HG03575 (cell line): ENCODE data around the gene ARSK.
A peak's percentile ranks its signal among the peaks of the same experiment; 100 is the strongest.
"Not testable (repeated sequence)": the region's sequence is repeated elsewhere in the genome, so short reads cannot be mapped to it uniquely, and the experiment has no call there.

Experiments used
- ATAC-seq: cut with Tn5 transposase; IDR thresholded peaks from one replicate; pipeline ENCODE4 v1.9.1; 2021; ENCODE audit not compliant: unreplicated experiment, insufficient number of reproducible peaks, low FRiP score; ENCODE audit errors: extremely low read depth

Gene ARSK

GRCh38 chr5:95638632-95639031 is 83.7 kb downstream of the ARSK start:
- ATAC-seq: no peak

- ATAC-seq: no peak
Observed at GRCh38 chr5:95641741-95642220, 86.9 kb downstream of the ARSK start.

GRCh38 chr5:95643152-95643551 is 88.3 kb downstream of the ARSK start:
- no peak for ATAC-seq

- peak; percentile 35 for ATAC-seq
Observed at GRCh38 chr5:95644351-95645042, 89.6 kb downstream of the ARSK start.

GRCh38 chr5:95646226-95646568 is 91.3 kb downstream of the ARSK start:
- not testable (repeated sequence) for ATAC-seq

- peak; percentile 42 for ATAC-seq
Observed at GRCh38 chr5:95646569-95647431, 91.9 kb downstream of the ARSK start, which contains the start of gene RFESD. Gene RFESD, plus strand, starts transcription at chr5:95646777. Its CDS starts 5,495 bp downstream, at chr5:95652272.

- no peak for ATAC-seq
Observed at GRCh38 chr5:95647886-95648860, 93.3 kb downstream of the ARSK start.

- ATAC-seq: no peak
Observed at GRCh38 chr5:95649274-95649673, 94.4 kb downstream of the ARSK start.

- ATAC-seq: no peak
Observed at GRCh38 chr5:95649842-95650620, 95.1 kb downstream of the ARSK start.

- no peak for ATAC-seq
Observed at GRCh38 chr5:95652849-95653248, 97.9 kb downstream of the ARSK start.

GRCh38 chr5:95654196-95654595 is 99.3 kb downstream of the ARSK start:
- no peak for ATAC-seq
